IMR-90 (cell line): Measurements from ENCODE around the gene DLL3. TPM values are rescaled to one million over a fixed set of nuclear protein-coding genes. Genes with fewer than 3 reads are reported as not detected.
A peak's percentile ranks its signal among the peaks of the same experiment; 100 is the strongest.
"Not testable (repeated sequence)": the region's sequence is repeated elsewhere in the genome, so short reads cannot be mapped to it uniquely, and the experiment has no call there.

Experiments used
- ATAC-seq: fragments of 200-7000 bp; cut with Tn5 transposase; 2 replicates; pipeline ENCODE4 v1.9.1; 2020; ENCODE audit warnings: low read depth, mild to moderate bottlenecking, moderate library complexity
- BruUV-seq: library from RNA; stranded (reverse); fragments of 400-500 nt; replicated peaks from 2 replicates; lab custom pipeline; 2021; lab: Mats Ljungman, UMichigan
- CTCF ChIA-PET: fragments of 300-600 bp; formaldehyde crosslinking; extraction: SDS; loops from one replicate; lab custom pipeline; 2021; ENCODE audit warnings: antibody characterized with exemption; lab: Yijun Ruan, JAX
- POLR2A ChIA-PET: fragments of 300-600 bp; sonication (Branson Sonifier 250); formaldehyde crosslinking; loops from one replicate; lab custom pipeline; 2022; ENCODE audit warnings: antibody characterized with exemption; ENCODE audit not compliant: unreplicated experiment; lab: Charles Lee
- DNase-seq: peaks from one replicate; pipeline ENCODE4 v3.0.0; 2013
- H2AFZ ChIP-seq: replicated peaks from 2 replicates; pipeline ENCODE3; 2013; ENCODE audit warnings: low read length, mild to moderate bottlenecking; ENCODE audit not compliant: poor library complexity
- H2AK5ac ChIP-seq: 2 replicates; pipeline ENCODE4 v1.6.1; 2013; ENCODE audit warnings: low read depth, low read length, inconsistent platforms
- H2AK9ac ChIP-seq: replicated peaks from 2 replicates; pipeline ENCODE3; 2013; ENCODE audit warnings: mild to moderate bottlenecking, low read depth, low read length, moderate library complexity; ENCODE audit not compliant: poor library complexity
- H2BK120ac ChIP-seq: 2 replicates; pipeline ENCODE4 v1.6.1; 2013; ENCODE audit warnings: low read depth, low read length, inconsistent platforms
- H2BK15ac ChIP-seq: 3 replicates; pipeline ENCODE4 v1.6.1; 2013; ENCODE audit warnings: low read depth, low read length, inconsistent platforms
- H2BK20ac ChIP-seq: 2 replicates; pipeline ENCODE4 v1.6.1; 2013; ENCODE audit warnings: low read depth, mild to moderate bottlenecking, inconsistent platforms, low read length, moderate library complexity
- H2BK5ac ChIP-seq: 2 replicates; pipeline ENCODE4 v1.6.1; 2013; ENCODE audit warnings: mild to moderate bottlenecking, low read depth, low read length, inconsistent platforms; ENCODE audit not compliant: poor library complexity, severe bottlenecking
- H3K14ac ChIP-seq: replicated peaks from 2 replicates; pipeline ENCODE4 v1.6.1; 2013; ENCODE audit warnings: low read depth, low read length, inconsistent platforms
- H3K18ac ChIP-seq: 2 replicates; pipeline ENCODE4 v1.6.1; 2013; ENCODE audit warnings: low read depth, low read length, control low read depth
- H3K23ac ChIP-seq: 2 replicates; pipeline ENCODE4 v1.6.1; 2013; ENCODE audit warnings: low read depth, low read length, inconsistent platforms
- H3K27ac ChIP-seq: 2 replicates; pipeline ENCODE4 v1.5.1; 2013; ENCODE audit warnings: mild to moderate bottlenecking, control low read depth, low read length; ENCODE audit not compliant: insufficient read depth
- H3K27me3 ChIP-seq: 2 replicates; pipeline ENCODE4 v1.6.1; 2013; ENCODE audit warnings: low read length; ENCODE audit not compliant: control insufficient read depth, insufficient read depth
- H3K36me3 ChIP-seq: 2 replicates; pipeline ENCODE4 v1.6.1; 2013; ENCODE audit warnings: low read length, mixed read lengths; ENCODE audit not compliant: control insufficient read depth, insufficient read depth
- H3K4ac ChIP-seq: 2 replicates; pipeline ENCODE4 v1.6.1; 2013; ENCODE audit warnings: low read depth, low read length, inconsistent platforms
- H3K4me1 ChIP-seq: 2 replicates; pipeline ENCODE4 v1.6.1; 2013; ENCODE audit warnings: low read length, mixed read lengths; ENCODE audit not compliant: control insufficient read depth, insufficient read depth
- H3K4me2 ChIP-seq: 2 replicates; pipeline ENCODE4 v1.6.1; 2013; ENCODE audit warnings: low read depth, mild to moderate bottlenecking, control low read depth, low read length, moderate library complexity
- H3K4me3 ChIP-seq: 2 replicates; pipeline ENCODE4 v1.5.1; 2013; ENCODE audit warnings: low read depth, mild to moderate bottlenecking, control low read depth, low read length, moderate library complexity; ENCODE audit not compliant: insufficient read depth
- H3K56ac ChIP-seq: 2 replicates; pipeline ENCODE4 v1.6.1; 2013; ENCODE audit warnings: low read length, inconsistent platforms; ENCODE audit not compliant: insufficient read depth; ENCODE audit errors: extremely low read depth
- H3K79me1 ChIP-seq, 2 experiments: 2 replicates each; pipeline ENCODE4 v1.6.1; 2013; ENCODE audit warnings: low read length in 2 of 2, inconsistent platforms in 1 of 2, low read depth in 1 of 2
- H3K9ac ChIP-seq: 2 replicates; pipeline ENCODE4 v1.6.1; 2013; ENCODE audit warnings: low read depth, low read length, control low read depth
- H3K9me1 ChIP-seq: 2 replicates; pipeline ENCODE4 v1.6.1; 2013; ENCODE audit warnings: low read length, inconsistent platforms; ENCODE audit not compliant: insufficient read depth
- H3K9me3 ChIP-seq: 2 replicates; pipeline ENCODE4 v1.6.1; 2013; ENCODE audit warnings: low read length; ENCODE audit not compliant: control insufficient read depth, insufficient read depth
- H4K20me1 ChIP-seq: 2 replicates; pipeline ENCODE4 v1.6.1; 2013; ENCODE audit warnings: low read length, inconsistent platforms; ENCODE audit not compliant: insufficient read depth
- H4K5ac ChIP-seq: 2 replicates; pipeline ENCODE4 v1.6.1; 2013; ENCODE audit warnings: mild to moderate bottlenecking, low read depth, low read length, control low read depth
- H4K8ac ChIP-seq, 2 experiments: 2 replicates each; pipeline ENCODE4 v1.6.1; 2013; ENCODE audit warnings: low read depth in 2 of 2, low read length in 2 of 2, control low read depth in 1 of 2, inconsistent platforms in 1 of 2
- H4K91ac ChIP-seq: 2 replicates; pipeline ENCODE4 v1.6.1; 2013; ENCODE audit warnings: low read depth, low read length, inconsistent platforms; ENCODE audit not compliant: insufficient read depth
- CHD1 ChIP-seq: IDR thresholded peaks from 2 replicates; pipeline ENCODE4 v1.6.1; 2012; ENCODE audit warnings: low read depth, low read length, improper control_type of control experiment
- ELK1 ChIP-seq: fragments of 150-350 bp; IDR thresholded peaks from 2 replicates; pipeline ENCODE4 v1.6.1; 2016; ENCODE audit warnings: low read depth, mild to moderate bottlenecking, low read length, moderate library complexity, borderline replicate concordance
- FOS ChIP-seq: fragments of 150-350 bp; IDR thresholded peaks from 2 replicates; pipeline ENCODE4 v1.6.1; 2016; ENCODE audit warnings: low read depth, low read length
- WGBS, 2 experiments: methylation state at CpG; one replicate each; pipeline versions ENCODE4 v1.1.5 to v1.1.7; 2013; ENCODE audit warnings: missing lambda C conversion rate in 2 of 2; ENCODE audit not compliant: insufficient read length in 1 of 2; ENCODE audit errors: extremely low coverage in 2 of 2; 5-methylcytosine and 5-hydroxymethylcytosine counted together
- dilution Hi-C: fragments of 300-500 bp; cut with HindIII; formaldehyde crosslinking; loops from one replicate; pipeline ENCODE4 v1.14.3; 2018; ENCODE audit warnings: low sequenced_read_pairs; ENCODE audit not compliant: unreplicated experiment
- in situ Hi-C: fragments of 300-500 bp; cut with MboI; formaldehyde crosslinking; loops from 3 replicates; pipeline ENCODE4 v1.14.3; 2019; ENCODE audit warnings: low sequenced_read_pairs, inconsistent platforms, mixed read lengths
- intact Hi-C: fragments of 100-400 bp; cut with micrococcal nuclease; formaldehyde crosslinking; loops from 2 replicates; pipeline ENCODE4 v1.10.0; 2022
- polyA plus RNA-seq, 3 experiments: library from polyadenylated mRNA; depleted of rRNA; stranded (reverse); fragments of >200 nt; gene quantifications; 2 replicates each; pipeline ENCODE4 v1.2.3, GENCODE V29; 2012; ENCODE audit warnings: low replicate concordance in 1 of 3
- total RNA-seq: library from RNA; depleted of rRNA; stranded (reverse); fragments of >200 nt; gene quantifications from 2 replicates; pipeline ENCODE4 v1.2.3, GENCODE V29; 2012

Gene DLL3
- total and polyA plus RNA-seq, 2 of the 4 experiments (the other 2 are of a cell fraction) = 0.36 to 1.3 TPM

GRCh38 chr19:39449116-39449797 is 49.5 kb upstream of the DLL3 start:
- intact Hi-C loops = loop anchor here (10.0 kb wide), 1 partner anchor 396 kb away; the partner anchor contains the start of gene FBL
- in situ Hi-C loops = loop anchor here (25.0 kb wide), 1 partner anchor 388 kb away; the partner anchor contains the start of genes DYRK1B and FBL
- H3K9me1 ChIP-seq = peaks cover 22% of the 10 kb centered on the region
- no TSS peak for BruUV-seq
- H4K8ac ChIP-seq = no peak overlapping the region
- POLR2A ChIA-PET = no interaction called here
- H3K36me3 ChIP-seq = peaks cover 30% of the 10 kb centered on the region
- no peak overlapping the region for H2BK20ac ChIP-seq
- H3K4me1 ChIP-seq = peaks cover 5% of the 10 kb centered on the region
- dilution Hi-C loops = no loop called here
- H3K23ac ChIP-seq = no peak overlapping the region
- DNase-seq (no peak), ATAC-seq (no peak)
- no peak overlapping the region for H3K4me2 ChIP-seq
- H3K4me3 ChIP-seq = no peak overlapping the region
- no peak overlapping the region for H4K91ac ChIP-seq
- peaks cover 56% of the 10 kb centered on the region for H4K20me1 ChIP-seq
- TF ChIP-seq CHD1 = no peak
- TF ChIP-seq FOS = no peak
- TF ChIP-seq ELK1 = no peak
- H3K9ac ChIP-seq = no peak overlapping the region
- H2AK5ac ChIP-seq = no peak overlapping the region
- 100% methylated on average over 1 of the region's 8 CpGs; no CpG with 5 or more reads in 1 of the 2 experiments for WGBS, 2 experiments
- no peak overlapping the region for H2AFZ ChIP-seq
- H2BK120ac ChIP-seq = no peak overlapping the region
- H2BK15ac ChIP-seq = no peak overlapping the region
- H3K14ac ChIP-seq = 0 out of 2 replicates have a peak overlapping the region, but pooled peaks have one; percentile 25
- H2BK5ac ChIP-seq = no peak overlapping the region
- no peaks in the 10 kb centered on the region for H3K9me3 ChIP-seq
- no peak overlapping the region for H2AK9ac ChIP-seq
- no peak overlapping the region for H3K27ac ChIP-seq
- H3K18ac ChIP-seq = no peak overlapping the region
- H3K27me3 ChIP-seq = no peaks in the 10 kb centered on the region
- no peak overlapping the region for H3K56ac ChIP-seq
- H4K5ac ChIP-seq = no peak overlapping the region
- CTCF ChIA-PET = no interaction called here
- H3K4ac ChIP-seq = no peak overlapping the region
- H3K79me1 ChIP-seq = peaks cover 22 to 82% of the 10 kb centered on the region in 2 experiments

GRCh38 chr19:39451257-39451656 is 47.5 kb upstream of the DLL3 start:
- in situ Hi-C loops, H3K4me1 ChIP-seq, H3K9ac ChIP-seq, H3K56ac ChIP-seq, CTCF ChIA-PET, POLR2A ChIA-PET, H4K8ac ChIP-seq, DNase-seq, H2BK120ac ChIP-seq, H3K4me2 ChIP-seq, BruUV-seq, H3K23ac ChIP-seq, H3K4me3 ChIP-seq, H3K4ac ChIP-seq, ATAC-seq, H3K9me3 ChIP-seq, H3K27ac ChIP-seq, H2AK5ac ChIP-seq, intact Hi-C loops, H4K5ac ChIP-seq, H2AFZ ChIP-seq, H2AK9ac ChIP-seq, H2BK20ac ChIP-seq, dilution Hi-C loops, H4K91ac ChIP-seq, H3K18ac ChIP-seq, H3K27me3 ChIP-seq, H3K14ac ChIP-seq, H2BK5ac ChIP-seq, H2BK15ac ChIP-seq: not testable (repeated sequence)
- Histone ChIP-seq H3K9me1 (peaks cover 21% of the 10 kb centered on the region), H4K20me1 (peaks cover 61% of the 10 kb centered on the region), H3K79me1 (peaks cover 23 to 70% of the 10 kb centered on the region in 2 experiments), H3K36me3 (peaks cover 35% of the 10 kb centered on the region)
- 100% methylated on average over 2 of the region's 8 CpGs; no CpG with 5 or more reads in 1 of the 2 experiments for WGBS, 2 experiments
